Spleen (tissue), 7 donors: ENCODE measurements around the gene SPDYE3.
A peak's percentile ranks its signal among the peaks of the same experiment; 100 is the strongest.

ENCODE experiments used
- POLR2AphosphoS5 ChIP-seq, 3 donors: sonication (generic); formaldehyde crosslinking; IDR thresholded peaks; one replicate each; pipeline ENCODE4 v1.5.1; 2017; ENCODE audit warnings: antibody characterized with exemption in 3 of 3
- TF ChIP-seq, protein P1 (sequence below), 11 experiments: fragments of 200-600 bp in 7 of 11; fragments of 450-650 bp in 4 of 11; sonication (generic) in 4 of 11; IDR thresholded peaks in 8 of 11; conservative IDR thresholded peaks in 3 of 11; 1 replicate in 7 of 11; 2 replicates in 4 of 11; pipeline versions ENCODE4 v1.4.0 to v1.8.0; 2016 to 2021; ENCODE audit warnings: antibody characterized with exemption in 11 of 11, inconsistent platforms in 4 of 11, mild to moderate bottlenecking in 1 of 11
- donor health status: DM: no; HTN: no; CAD: no; lungs with moderate emphysema.
- donor health status: DM: no; HTN: no; CAD: no.
- donor health status: DM: no; HTN: no; CAD: no.

DNA sequence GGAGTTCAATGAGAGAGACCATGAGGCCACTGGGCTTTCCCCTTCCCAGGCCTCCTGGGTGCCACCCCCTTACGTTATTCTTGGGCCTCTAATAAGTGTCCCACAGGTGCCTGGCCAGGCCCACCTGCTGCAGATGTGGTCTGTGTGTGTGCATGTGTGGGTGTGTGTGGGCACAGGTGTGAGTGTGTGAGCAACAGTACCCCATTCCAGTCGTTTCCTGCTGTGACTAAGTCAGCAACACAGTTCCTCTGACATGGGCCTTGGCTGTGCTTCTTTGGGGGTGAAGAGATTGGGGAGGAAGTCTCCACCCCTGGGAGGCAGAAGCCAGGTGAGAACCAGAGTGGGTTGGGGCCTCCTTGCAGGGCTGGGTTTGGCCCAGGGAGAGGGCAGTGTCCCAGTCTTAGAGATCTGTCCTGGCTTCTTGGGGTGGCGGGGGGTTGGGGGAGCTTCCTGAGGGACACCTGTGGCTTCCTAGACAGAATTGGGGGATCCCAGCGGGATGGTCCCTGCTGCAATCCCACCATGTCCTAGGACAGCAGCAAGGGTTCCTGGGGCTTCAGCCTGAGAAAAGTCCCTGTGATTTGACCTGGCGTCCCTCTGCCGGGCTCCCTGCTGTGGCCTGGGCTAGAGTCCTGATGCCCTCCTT, 46.3 kb downstream of the SPDYE3 start:
- TF ChIP-seq, protein P1, sequence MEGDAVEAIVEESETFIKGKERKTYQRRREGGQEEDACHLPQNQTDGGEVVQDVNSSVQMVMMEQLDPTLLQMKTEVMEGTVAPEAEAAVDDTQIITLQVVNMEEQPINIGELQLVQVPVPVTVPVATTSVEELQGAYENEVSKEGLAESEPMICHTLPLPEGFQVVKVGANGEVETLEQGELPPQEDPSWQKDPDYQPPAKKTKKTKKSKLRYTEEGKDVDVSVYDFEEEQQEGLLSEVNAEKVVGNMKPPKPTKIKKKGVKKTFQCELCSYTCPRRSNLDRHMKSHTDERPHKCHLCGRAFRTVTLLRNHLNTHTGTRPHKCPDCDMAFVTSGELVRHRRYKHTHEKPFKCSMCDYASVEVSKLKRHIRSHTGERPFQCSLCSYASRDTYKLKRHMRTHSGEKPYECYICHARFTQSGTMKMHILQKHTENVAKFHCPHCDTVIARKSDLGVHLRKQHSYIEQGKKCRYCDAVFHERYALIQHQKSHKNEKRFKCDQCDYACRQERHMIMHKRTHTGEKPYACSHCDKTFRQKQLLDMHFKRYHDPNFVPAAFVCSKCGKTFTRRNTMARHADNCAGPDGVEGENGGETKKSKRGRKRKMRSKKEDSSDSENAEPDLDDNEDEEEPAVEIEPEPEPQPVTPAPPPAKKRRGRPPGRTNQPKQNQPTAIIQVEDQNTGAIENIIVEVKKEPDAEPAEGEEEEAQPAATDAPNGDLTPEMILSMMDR (IDR thresholded peaks at IDR 0.05 in 8 of 11, conservative IDR thresholded peaks at IDR 0.05 in 3 of 11) = no peak
- TF ChIP-seq POLR2AphosphoS5 (IDR thresholded peaks at IDR 0.05) = peak in 2 of 3 donors; percentile 44 to 54
